ENCODE results near the gene SSX1.

- TF ChIP-seq CTCF (IDR thresholded peaks at IDR 0.05) (no peak), POLR2A (IDR thresholded peaks at IDR 0.05) (no peak), EP300 (IDR thresholded peaks at IDR 0.05) (no peak)
Observed at GRCh38 chrX:48278958-48279357, 23.8 kb downstream of the SSX1 start.
